Measurements from ENCODE around the gene TMEM212. TPM values are rescaled to one million over a fixed set of nuclear protein-coding genes. Genes with fewer than 3 reads are reported as not detected.

The TMEM212 gene
- total RNA-seq, 1 donor from 2014 or later = not detected

GRCh38 chr3:171879472-171879871 lies 36.3 kb downstream of the TMEM212 start:
- Mint-ChIP-seq H3K27ac (peak overlapping the region; percentile 85), H3K36me3 (no peaks in the 10 kb centered on the region), H3K4me1 (peaks cover 82% of the 10 kb centered on the region), H3K27me3 (ENCODE audit: low read depth) (no peaks in the 10 kb centered on the region), H3K9me3 (no peaks in the 10 kb centered on the region), H3K4me3 (no peak overlapping the region)
- no peak for DNase-seq (ENCODE audit: low spot score in 2 of 2, unreplicated experiment in 2 of 2)
- TF ChIP-seq, protein P1, sequence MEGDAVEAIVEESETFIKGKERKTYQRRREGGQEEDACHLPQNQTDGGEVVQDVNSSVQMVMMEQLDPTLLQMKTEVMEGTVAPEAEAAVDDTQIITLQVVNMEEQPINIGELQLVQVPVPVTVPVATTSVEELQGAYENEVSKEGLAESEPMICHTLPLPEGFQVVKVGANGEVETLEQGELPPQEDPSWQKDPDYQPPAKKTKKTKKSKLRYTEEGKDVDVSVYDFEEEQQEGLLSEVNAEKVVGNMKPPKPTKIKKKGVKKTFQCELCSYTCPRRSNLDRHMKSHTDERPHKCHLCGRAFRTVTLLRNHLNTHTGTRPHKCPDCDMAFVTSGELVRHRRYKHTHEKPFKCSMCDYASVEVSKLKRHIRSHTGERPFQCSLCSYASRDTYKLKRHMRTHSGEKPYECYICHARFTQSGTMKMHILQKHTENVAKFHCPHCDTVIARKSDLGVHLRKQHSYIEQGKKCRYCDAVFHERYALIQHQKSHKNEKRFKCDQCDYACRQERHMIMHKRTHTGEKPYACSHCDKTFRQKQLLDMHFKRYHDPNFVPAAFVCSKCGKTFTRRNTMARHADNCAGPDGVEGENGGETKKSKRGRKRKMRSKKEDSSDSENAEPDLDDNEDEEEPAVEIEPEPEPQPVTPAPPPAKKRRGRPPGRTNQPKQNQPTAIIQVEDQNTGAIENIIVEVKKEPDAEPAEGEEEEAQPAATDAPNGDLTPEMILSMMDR (IDR thresholded peaks at IDR 0.05; ENCODE audit: unreplicated experiment) = no peak

GRCh38 chr3:171880101-171880870 lies 37.1 kb downstream of the TMEM212 start:
- TF ChIP-seq, protein P1 (IDR thresholded peaks at IDR 0.05; ENCODE audit: unreplicated experiment) = no peak
- no peak for DNase-seq (ENCODE audit: low spot score in 2 of 2, unreplicated experiment in 2 of 2)
- no peak overlapping the region for H3K4me3 Mint-ChIP-seq
- H3K4me1 Mint-ChIP-seq = peaks cover 75% of the 10 kb centered on the region
- H3K36me3 Mint-ChIP-seq = no peaks in the 10 kb centered on the region
- no peaks in the 10 kb centered on the region for H3K27me3 Mint-ChIP-seq (ENCODE audit: low read depth)
- no peaks in the 10 kb centered on the region for H3K9me3 Mint-ChIP-seq
- no peak overlapping the region for H3K27ac Mint-ChIP-seq

- TF ChIP-seq, protein P1 (IDR thresholded peaks at IDR 0.05; ENCODE audit: unreplicated experiment) = no peak
- H3K27ac Mint-ChIP-seq = no peak overlapping the region
- H3K4me1 Mint-ChIP-seq = peaks cover 65% of the 10 kb centered on the region
- no peak overlapping the region for H3K4me3 Mint-ChIP-seq
- no peaks in the 10 kb centered on the region for H3K27me3 Mint-ChIP-seq (ENCODE audit: low read depth)
- no peak for DNase-seq (ENCODE audit: low spot score in 2 of 2, unreplicated experiment in 2 of 2)
- H3K36me3 Mint-ChIP-seq = no peaks in the 10 kb centered on the region
- H3K9me3 Mint-ChIP-seq = no peaks in the 10 kb centered on the region
Measured at GRCh38 chr3:171881251-171881650, 38.1 kb downstream of the TMEM212 start.

- Mint-ChIP-seq H3K36me3 (no peaks in the 10 kb centered on the region), H3K4me1 (peaks cover 51% of the 10 kb centered on the region), H3K4me3 (no peak overlapping the region), H3K27me3 (ENCODE audit: low read depth) (no peaks in the 10 kb centered on the region), H3K9me3 (no peaks in the 10 kb centered on the region), H3K27ac (no peak overlapping the region)
- TF ChIP-seq, protein P1 (IDR thresholded peaks at IDR 0.05; ENCODE audit: unreplicated experiment) = no peak
- DNase-seq (ENCODE audit: low spot score in 2 of 2, unreplicated experiment in 2 of 2) = no peak
Measured at GRCh38 chr3:171883257-171883892, 40.2 kb downstream of the TMEM212 start.

- peak overlapping the region; percentile 18 for H3K27ac Mint-ChIP-seq
- no peaks in the 10 kb centered on the region for H3K9me3 Mint-ChIP-seq
- TF ChIP-seq, protein P1 (IDR thresholded peaks at IDR 0.05; ENCODE audit: unreplicated experiment) = no peak
- DNase-seq (ENCODE audit: low spot score in 2 of 2, unreplicated experiment in 2 of 2) = no peak
- no peak overlapping the region for H3K4me3 Mint-ChIP-seq
- H3K36me3 Mint-ChIP-seq = no peaks in the 10 kb centered on the region
- no peaks in the 10 kb centered on the region for H3K27me3 Mint-ChIP-seq (ENCODE audit: low read depth)
- peaks cover 47% of the 10 kb centered on the region for H3K4me1 Mint-ChIP-seq
Measured at GRCh38 chr3:171883893-171884279, 40.7 kb downstream of the TMEM212 start.

All from mesothelial cell of epicardium (in vitro differentiated cells).